ENCODE results near the gene PLCB1.

- TF ChIP-seq CTCF (conservative IDR thresholded peaks at IDR 0.05; ENCODE audit: low read length) (no peak), EZH2phosphoT487 (IDR thresholded peaks at IDR 0.05; ENCODE audit: borderline replicate concordance) (no peak)
Measured at GRCh38 chr20:8782804-8783203, 650.7 kb downstream of the PLCB1 start.
